Right lobe of liver (tissue), 4 donors: ENCODE measurements around the gene FLYWCH1.

Experiments used
- CTCF ChIP-seq, 4 donors: fragments of 200-600 bp in 3 of 4; fragments of 450-650 bp in 1 of 4; IDR thresholded peaks; one replicate each; pipeline versions ENCODE4 v1.5.1 to v1.8.0; 2016 to 2022; ENCODE audit warnings: antibody characterized with exemption in 4 of 4, mild to moderate bottlenecking in 2 of 4
- POLR2A ChIP-seq: fragments of 450-650 bp; IDR thresholded peaks from one replicate; pipeline ENCODE4 v1.6.1; 2017; ENCODE audit warnings: antibody characterized with exemption, mild to moderate bottlenecking
- donor health status: DM: no; HTN: no; CAD: no.
- donor health status: DM: no; HTN: no; CAD: no.
- donor health status: DM: no; HTN: yes; CAD: no.

- TF ChIP-seq CTCF (IDR thresholded peaks at IDR 0.05) (no peak), POLR2A (no peak)
These were observed 74.2 kb downstream of the FLYWCH1 start for GRCh38 chr16:2985893-2986355.
